Activated CD8-positive, alpha-beta memory T cell treated with anti-CD3 and anti-CD28 coated beads for 24 hours (primary cell): Measurements from ENCODE around the gene BPIFB3.

Source experiments
- DNase-seq: peaks from one replicate; pipeline ENCODE4 v3.0.0-alpha.2; 2020

Gene BPIFB3, protein sequence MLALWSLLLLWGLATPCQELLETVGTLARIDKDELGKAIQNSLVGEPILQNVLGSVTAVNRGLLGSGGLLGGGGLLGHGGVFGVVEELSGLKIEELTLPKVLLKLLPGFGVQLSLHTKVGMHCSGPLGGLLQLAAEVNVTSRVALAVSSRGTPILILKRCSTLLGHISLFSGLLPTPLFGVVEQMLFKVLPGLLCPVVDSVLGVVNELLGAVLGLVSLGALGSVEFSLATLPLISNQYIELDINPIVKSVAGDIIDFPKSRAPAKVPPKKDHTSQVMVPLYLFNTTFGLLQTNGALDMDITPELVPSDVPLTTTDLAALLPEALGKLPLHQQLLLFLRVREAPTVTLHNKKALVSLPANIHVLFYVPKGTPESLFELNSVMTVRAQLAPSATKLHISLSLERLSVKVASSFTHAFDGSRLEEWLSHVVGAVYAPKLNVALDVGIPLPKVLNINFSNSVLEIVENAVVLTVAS

DNA sequence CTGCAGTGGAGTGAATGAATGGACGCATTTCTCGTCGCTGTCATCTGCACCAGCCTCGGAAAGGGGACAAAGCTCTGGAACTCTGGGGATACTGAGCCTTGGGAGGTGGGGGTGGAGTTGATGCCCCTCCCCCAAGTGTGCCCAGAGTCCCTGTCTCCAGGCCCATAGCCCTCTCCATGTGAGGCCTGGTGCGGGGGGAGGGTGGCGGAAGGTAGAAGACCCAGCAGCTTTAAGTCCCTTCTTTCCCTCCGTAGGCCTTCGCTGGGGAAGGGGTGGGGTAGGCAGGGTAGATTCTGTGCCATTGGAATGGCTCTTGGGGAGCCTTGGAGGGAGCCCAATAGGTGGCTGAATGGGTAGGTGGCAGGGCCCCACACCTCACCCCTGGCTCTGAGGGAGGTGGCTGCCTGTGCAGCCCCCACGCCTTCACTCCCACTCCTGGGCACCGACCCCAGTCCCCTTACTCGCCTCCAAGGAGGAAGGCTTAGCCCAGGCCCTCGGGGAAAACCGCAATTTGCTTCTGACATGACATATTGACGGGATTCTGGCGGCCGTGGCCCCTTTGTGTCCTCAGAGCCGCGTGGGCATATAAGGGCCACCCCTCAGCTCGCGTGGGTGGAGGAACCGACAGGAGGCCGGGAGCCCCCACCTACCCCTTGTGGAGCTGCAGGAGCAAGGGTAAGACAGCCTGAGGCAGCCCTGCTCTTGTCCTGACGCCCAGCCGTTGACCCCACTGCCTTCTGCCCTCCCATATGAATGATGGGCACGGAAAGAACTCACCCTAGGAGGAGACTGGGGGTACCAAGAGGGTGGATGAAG is at the start of gene BPIFB3:
Gene BPIFB3 (plus strand): TSS at position 613 of the 816 bp plus-strand sequence. CDS start 1,533 bp downstream, outside the sequence.
- DNase-seq, result no peak

DNA sequence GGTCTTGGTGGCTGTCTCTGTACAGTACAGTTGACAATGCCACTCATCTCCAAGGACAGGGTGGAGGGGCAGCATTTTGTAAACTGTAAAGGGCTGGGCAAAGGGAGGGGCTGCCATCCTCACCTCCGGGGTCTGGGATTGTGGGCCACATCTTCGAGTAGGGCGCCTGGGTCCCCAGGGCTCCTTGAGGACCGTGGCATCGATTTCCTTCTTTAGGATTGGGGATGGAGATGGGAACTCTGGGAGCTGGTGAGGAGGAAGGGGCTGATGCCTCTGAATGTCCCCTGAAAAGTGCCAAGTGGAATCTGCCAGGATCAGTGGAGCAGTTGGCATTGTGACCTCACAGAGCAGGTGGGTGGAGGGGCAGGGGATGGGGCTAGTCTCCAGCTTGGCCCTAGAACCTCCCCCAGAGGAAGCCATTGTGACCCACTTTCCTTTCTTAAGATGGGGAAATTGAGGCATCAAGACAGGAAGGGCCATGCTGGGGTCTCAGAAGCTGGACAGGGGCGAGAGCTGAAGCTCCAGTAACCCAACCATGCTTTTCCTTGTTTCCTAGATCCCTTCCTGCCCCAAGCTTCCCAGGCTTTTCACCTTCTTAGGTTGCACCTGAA is 49.5 kb upstream of the BPIFB3 start, which contains the start of gene SUN5:
Gene SUN5 (minus strand): TSS at position 293 of the 611 bp plus-strand sequence. CDS start 93 bp downstream, at position 200.
- DNase-seq, result no peak

DNA sequence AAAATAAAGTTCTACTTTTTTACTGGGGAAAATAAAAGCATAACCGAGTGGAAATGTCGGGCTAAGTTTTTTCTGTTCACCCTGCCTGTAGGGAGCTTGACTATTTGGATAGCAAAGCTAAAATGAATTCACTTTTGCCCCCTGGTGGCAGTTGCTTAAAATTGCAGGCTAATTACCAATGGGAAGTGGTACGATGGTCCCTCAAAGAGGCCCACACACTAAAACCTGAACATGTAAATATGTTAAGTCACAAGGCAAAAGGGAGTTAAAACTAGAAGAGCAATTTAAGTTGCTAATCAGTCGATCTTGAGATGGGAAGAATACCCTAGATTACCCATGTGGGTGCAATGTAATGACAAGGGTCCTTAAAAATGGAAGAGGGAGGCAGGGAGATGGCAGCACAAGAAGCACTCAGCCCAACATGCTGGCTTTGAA is 48.6 kb upstream of the BPIFB3 start:
- DNase-seq, result no peak

DNA sequence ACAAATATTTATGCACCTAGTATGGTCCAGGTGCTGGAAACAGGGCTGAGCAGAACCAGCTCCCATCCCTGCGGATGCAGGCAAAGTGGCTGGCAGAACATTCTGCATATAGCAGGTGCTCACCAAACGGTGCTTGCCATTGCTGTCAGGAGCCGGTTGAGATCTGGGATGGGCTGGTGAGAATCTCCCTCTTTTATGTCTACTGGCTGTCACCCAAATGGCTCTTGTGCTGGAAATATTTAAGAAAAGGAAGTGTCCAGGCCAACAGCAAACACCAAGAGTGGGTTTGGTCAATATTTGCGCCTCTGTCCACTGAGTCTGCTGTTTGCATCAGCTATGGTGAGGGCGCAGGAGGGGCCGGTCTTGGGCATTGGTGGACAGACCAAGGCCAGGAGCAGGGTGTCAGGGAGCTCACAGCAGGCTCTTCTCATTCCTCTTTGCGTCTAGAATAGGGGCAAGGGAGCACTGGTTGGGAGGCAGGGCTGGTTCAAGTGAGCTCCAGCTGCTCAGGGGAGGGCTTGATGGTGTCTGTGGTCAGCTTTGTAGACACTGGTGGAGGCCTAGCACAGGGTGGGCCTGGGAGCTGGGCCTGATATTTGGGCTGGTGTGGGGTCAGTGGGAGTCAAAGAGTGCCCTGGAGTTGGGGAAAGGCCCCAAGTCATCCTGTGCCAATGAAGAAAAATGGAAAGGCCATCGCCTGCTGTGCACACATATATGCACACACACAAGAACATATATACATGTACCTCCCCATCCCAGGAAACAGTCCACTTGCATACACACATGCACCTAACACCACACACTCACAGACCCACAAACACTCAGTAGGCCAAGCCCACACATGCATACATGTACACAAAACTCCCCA is 47.6 kb upstream of the BPIFB3 start:
- no peak for DNase-seq

DNA sequence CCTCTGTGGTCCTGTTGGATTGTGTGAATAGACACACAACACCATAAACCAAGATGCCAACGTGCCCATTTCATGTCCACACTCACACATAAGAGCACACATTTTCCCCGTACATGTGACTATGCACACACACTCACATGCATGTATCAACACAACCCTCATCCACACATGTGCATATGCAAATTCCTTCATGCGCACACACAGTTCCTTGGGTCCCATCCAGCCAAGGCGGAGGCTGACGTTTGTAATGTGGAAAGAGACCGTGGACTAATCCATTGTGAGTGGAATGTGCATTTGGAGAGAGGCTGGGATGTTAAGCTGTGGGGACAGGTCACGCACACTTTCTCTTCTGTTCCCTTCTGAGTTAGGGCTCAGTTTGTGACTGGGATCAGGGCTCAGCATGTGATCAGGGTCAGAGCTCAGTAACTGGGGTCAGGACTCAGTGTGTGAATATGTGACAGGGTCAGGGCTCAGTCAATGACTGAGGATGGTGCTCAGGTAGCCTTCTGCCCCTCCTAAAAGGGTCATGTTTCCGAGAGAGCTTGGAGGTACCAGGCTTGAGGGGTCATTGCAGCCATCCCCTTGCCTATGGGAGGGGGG is 46.8 kb upstream of the BPIFB3 start:
- no peak for DNase-seq

DNA sequence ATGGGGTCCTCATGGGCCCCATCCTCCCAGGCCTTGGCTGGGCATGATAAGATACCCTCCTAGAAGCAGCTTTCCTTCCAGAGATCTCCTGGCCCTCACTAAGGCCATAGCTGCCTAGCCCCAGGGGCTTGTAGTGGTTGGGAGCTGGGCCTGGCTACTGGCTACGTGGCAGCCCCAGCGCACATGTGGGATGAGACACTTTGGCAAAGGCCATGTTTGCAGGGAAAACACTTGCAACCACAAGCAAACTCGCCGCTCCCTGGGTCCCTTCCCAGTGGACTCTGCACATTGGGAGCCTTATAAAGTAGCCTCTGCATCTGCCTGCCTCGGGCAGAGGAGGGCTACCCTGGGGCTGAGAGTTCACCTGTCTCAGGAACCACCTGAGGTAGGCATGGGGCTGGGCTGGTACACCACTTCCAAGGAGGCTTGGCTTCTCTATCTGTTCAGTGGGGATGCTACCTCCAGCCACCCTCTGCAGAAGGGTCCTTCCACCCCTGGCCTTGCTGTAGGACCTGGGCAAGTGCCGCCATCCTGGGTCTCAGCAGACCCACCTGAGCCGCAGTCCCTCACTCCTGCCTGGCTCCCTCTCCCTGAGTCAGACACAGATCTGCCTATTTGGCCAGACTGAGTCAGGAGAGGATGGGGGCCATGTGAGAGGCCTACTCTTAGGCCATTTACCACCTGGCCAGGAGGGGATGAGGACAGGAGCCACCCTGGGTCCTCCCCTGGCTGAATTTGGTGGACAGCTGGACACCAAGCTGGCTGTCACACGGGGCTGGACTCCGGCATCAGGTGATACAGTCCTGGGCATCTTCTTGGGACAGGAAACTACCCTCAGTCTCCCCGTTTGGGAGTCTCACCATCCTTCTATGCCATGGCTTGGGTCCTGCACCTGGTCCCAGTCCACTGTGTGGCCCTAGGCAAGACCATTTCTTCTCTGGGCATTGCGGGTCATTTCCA is 46.0 kb upstream of the BPIFB3 start, which contains the start of gene BPIFB2:
Gene BPIFB2 (plus strand): TSS at position 329 of the 960 bp plus-strand sequence. CDS start 871 bp downstream, outside the sequence.
- no peak for DNase-seq

DNA sequence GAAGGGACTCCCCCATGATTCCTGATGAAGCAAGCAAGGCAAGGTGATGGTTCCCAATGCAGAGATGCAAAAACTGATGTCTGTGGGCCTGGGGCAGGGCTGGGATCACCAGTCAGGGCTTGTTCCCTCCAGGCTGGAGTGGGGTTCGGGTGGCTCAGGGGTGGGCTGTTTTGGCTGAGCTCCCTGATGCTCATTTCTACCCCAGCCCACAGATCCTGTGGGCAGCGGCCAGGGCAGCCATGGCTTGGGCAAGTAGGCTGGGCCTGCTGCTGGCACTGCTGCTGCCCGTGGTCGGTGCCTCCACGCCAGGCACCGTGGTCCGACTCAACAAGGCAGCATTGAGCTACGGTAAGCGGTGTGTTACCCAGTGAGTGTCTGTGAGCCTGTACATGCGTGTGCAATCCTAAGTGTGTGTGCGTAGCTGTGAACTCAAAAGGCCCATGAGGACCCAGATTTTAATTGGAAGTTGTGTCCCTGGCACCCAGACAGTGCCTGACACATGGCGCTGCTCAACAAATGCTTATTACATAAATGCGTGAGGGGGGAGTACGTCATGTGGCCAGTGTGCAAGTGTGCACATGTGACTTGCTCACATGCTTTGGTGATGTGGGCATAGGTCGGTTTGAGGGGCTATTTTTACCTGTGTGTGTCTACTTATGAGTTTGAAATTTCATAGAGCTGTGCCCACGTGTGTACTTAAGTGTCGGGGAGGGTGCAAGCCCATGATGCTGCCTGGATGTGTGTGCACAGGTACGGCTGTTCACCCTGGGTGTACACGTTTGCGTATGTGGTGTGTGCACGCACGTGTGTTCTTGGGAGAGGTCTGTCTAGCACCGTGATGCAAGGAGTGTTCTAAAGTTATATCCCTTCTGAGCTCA is 45.1 kb upstream of the BPIFB3 start:
- no peak for DNase-seq

DNA sequence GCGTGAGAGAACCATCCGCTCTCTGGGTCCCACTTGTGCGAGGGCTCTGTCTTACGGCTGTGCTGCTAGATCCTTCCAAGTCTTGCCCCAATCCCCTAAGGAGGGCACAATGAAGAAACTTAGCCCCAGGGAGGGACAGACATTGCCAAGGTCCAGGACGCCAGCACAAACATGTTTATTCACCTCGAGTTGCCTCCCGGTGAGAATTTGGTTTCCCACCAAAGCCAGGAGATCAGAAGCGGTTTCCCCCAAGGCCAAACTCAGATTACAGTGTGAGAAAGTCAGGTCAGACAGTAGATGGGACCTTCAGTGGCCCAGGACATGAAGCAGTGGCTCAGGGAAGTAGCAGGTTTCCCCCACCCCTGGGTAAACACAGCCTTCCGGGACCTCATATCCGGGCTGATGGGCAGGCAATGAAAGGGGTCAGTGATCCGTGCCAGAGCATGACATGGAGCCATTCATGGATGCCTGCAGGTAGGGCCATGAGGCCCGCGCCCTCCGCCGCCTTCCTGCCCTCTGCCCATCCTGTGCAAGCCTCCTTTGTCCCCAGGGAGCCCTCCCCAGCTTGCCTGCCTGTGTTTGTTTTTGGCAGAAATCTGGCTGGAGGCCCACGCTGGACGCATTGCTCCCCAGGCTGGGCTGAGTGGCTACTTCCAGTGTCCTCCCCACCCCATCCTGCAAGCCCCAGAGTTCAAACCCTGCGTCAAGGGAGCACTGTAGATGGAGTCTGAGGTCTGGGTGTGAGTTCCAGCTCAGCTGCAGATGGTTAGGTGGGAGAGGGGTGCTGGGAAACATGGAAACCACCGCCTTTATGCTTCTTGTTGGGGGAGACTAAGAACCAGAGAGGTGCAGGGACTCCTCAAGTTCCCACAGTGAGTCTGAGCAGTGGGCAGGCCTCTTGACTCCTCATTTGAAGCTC is 44.2 kb upstream of the BPIFB3 start:
- no peak for DNase-seq

DNA sequence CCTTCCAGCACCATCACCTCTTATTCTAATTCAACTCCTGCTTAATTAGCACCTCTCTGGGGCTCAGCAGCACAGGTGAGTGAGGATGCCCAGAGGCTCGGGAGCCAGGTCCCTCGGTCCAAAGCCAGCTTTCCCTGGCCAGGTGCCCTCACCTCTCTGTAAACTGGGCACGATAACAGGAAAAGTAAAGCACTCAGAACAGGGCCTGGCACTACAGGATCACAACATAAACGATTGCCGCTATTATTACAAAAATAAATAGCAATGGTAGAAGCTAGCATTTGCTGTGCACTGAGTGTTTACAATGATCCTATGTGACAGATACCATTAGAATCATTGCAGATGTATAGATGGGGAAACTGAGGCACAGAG is 43.6 kb upstream of the BPIFB3 start:
- DNase-seq, result no peak

DNA sequence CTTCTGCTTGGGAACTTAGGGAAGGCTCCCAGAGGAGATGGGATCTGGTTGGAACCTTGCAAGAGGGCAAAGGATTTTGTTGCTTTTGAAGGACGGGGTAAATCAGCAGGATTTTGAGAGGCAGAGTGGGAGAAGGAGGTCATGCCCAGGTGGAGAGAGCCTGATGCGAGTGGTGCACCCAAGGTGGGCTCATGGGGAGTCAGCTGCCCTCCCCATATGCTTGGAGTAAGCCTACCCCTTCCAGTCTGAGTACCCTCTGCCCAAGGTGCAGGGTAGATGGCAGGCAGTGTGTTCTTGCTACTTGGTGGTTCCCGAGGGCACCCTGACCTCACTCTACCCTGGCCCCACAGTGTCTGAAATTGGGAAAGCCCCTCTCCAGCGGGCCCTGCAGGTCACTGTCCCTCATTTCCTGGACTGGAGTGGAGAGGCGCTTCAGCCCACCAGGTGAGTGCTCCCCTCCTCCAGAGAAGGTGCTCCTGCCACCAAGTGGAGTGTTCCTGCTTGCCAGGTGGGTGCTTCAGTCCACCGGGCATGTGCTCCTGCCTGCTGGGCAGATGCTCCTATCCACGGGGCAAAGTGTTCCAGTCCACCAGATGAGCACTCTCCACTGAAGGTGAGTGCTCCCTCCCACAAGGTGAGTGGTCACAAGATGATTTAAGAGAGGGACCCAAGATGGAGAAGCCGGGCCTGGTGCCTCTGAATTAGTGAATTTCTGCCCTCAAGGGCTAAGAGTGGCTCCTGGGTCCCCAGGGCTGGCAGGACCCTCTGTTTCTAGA is 42.8 kb upstream of the BPIFB3 start:
- DNase-seq, result no peak

DNA sequence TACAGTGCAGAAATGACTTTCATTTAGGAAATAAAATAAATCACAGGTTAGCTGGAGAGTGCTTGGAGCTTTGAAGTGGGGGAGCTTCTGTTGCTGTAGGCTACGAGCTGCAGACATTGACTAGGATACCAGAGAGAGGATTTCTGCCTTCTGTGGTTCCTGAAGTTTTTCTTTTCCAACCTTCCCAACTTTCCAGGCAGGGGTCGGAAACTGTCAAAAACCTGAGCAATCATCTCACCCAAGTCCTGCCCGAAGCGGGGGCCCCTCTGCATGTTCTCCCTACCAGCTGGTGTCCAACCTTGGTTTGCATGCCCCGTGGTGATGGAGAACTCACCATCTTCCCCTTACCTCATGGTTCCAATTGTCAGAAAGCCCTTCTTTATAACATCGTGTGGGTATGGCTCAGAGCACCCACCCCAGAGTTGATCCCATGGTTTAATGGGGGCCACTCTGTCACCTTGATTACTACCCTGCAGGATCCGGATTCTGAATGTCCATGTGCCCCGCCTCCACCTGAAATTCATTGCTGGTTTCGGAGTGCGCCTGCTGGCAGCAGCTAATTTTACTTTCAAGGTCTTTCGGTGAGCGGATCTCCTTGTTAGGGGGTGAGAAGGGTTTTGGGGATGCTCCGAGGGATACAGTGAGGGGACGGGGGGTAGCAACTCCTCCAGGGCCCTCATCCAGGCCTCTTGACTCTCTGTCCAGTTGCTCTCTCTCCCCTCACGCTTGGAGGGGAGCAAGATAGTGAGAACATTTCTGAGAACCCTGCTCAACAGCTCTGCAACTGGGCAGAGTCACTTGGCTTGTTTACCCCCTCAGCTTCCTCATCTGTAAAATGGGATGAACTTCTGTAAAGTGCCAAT is 41.1 kb upstream of the BPIFB3 start:
- no peak for DNase-seq

DNA sequence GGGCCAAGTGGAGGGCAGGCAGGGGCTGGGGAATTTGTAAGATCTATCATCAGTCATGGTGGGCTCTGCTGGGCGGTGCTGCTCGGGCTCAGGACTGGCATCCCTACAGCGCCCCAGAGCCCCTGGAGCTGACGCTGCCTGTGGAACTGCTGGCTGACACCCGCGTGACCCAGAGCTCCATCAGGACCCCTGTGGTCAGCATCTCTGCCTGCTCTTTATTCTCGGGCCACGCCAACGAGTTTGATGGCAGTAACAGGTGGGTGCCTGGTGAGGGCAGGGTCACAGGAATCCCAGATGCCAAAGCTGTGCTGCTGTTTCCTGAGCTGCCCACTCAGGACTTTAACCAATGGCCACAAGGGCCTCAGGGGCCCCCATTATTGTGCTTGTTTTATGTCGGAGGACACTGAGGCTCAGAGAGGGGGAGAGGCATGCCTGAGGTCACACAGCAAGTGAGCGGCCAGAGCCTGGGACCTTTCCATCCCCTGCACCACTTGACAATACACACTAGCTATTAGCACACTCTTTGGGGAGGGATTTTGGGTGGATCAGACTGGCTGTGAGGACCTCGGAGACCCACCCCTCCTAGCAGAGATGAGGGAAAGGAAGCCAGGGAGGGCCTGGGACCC is 39.9 kb upstream of the BPIFB3 start:
- DNase-seq, result no peak

DNA sequence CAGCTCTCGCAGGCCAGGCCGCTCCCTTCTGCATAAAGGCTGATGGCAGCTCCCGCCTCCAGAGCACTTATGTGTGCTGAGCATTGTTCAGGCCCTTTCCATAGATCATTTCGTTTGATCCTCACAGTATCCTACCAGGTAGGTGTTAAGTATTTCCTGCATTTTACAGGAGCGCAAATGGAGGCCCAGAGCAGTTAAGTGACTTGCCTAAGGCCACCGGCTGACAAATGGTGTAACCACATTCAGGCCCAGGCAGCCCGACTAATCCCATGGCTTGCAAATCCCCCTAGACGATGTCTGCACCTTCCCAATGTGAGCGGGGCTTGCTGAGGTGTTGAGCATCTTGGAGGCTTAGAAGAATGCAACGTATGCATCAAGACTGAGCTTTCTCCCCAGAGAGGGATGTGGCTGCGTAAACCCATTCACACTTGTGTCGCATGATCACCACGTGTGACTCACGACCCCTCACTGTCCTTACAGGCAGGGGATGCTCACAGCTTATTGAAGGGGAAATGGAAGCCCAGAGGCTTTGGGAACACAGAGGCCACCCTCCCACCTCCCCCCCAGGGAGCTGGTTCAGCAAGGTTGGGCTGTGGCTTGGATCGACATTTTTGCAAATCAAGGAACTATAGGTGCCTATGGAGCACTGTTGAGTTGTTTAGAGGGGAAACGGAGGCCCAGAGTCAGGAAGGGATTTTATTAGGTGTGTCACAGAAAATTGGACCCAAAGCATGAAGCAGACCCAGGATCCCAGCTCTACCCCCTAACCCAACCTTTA is 39.2 kb upstream of the BPIFB3 start:
- DNase-seq, result no peak

DNA sequence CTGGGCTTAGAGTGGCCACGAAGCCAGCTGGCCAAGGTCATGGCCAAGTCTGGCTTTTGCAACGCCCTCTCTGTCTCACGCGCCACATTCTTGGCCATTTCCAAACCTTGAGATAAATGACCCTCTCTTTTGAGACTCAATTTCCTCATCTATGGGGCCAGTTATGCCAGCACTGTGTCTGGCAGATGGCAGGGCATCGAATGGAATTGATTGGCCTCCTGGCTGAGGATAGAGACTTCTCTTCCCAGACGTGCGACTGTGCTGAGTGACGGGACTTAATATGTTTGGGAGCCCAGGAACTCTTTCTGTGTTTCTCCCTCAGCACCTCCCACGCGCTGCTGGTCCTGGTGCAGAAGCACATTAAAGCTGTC is 38.6 kb upstream of the BPIFB3 start:
- no peak for DNase-seq
